PC-3 (cell line): ENCODE results near the gene SP1. TPM values are rescaled to one million over a fixed set of nuclear protein-coding genes. Genes with fewer than 3 reads are reported as not detected.
A peak's percentile ranks its signal among the peaks of the same experiment; 100 is the strongest.

ENCODE experiments used
- ATAC-seq: fragments of 200-7000 bp; cut with Tn5 transposase; 2 replicates; pipeline ENCODE4 v1.9.1; 2020; ENCODE audit warnings: mild to moderate bottlenecking, moderate library complexity
- BruUV-seq: library from RNA; stranded (reverse); fragments of 400-500 nt; replicated peaks from 2 replicates; lab custom pipeline; 2021; lab: Mats Ljungman, UMichigan
- CTCF ChIA-PET: fragments of 300-600 bp; sonication (Branson Sonifier 250); formaldehyde crosslinking; loops from one replicate; lab custom pipeline; 2022; ENCODE audit warnings: antibody characterized with exemption; lab: Charles Lee
- POLR2A ChIA-PET: fragments of 300-600 bp; sonication (Branson Sonifier 250); formaldehyde crosslinking; loops from one replicate; lab custom pipeline; 2022; ENCODE audit warnings: antibody characterized with exemption; ENCODE audit not compliant: unreplicated experiment; lab: Charles Lee
- DNase-seq: peaks from one replicate; pipeline ENCODE4 v3.0.0-alpha.2; 2015
- H2AFZ ChIP-seq: fragments of 300-600 bp; sonication (generic); 2 replicates; pipeline ENCODE4 v1.6.0; 2016; ENCODE audit warnings: antibody characterized with exemption, low read length
- H3F3A ChIP-seq: fragments of 300-600 bp; sonication (generic); one replicate; pipeline ENCODE4 v1.6.0; 2017; ENCODE audit warnings: antibody characterized with exemption, low read length, control low read depth, mild to moderate bottlenecking; ENCODE audit not compliant: unreplicated experiment
- H3K27ac ChIP-seq: fragments of 300-600 bp; sonication (generic); 2 replicates; pipeline ENCODE4 v1.5.1; 2016; ENCODE audit warnings: mild to moderate bottlenecking, low read length
- H3K27me3 ChIP-seq: fragments of 300-600 bp; sonication (generic); 2 replicates; pipeline ENCODE4 v1.6.1; 2016; ENCODE audit warnings: low read length, mixed read lengths
- H3K36me3 ChIP-seq: fragments of 300-600 bp; sonication (generic); 2 replicates; pipeline ENCODE4 v1.6.1; 2016; ENCODE audit warnings: low read depth, mixed run types, low read length, mixed read lengths
- H3K4me1 ChIP-seq: fragments of 300-600 bp; sonication (generic); 2 replicates; pipeline ENCODE4 v1.5.1; 2016; ENCODE audit warnings: low read length; ENCODE audit not compliant: insufficient read depth
- H3K4me2 ChIP-seq: fragments of 300-600 bp; sonication (generic); 2 replicates; pipeline ENCODE4 v1.6.0; 2016; ENCODE audit warnings: low read length
- H3K4me3 ChIP-seq: fragments of 300-600 bp; sonication (generic); 2 replicates; pipeline ENCODE4 v1.5.1; 2016; ENCODE audit warnings: mild to moderate bottlenecking, low read length, mixed read lengths
- H3K79me2 ChIP-seq: fragments of 300-600 bp; sonication (generic); 2 replicates; pipeline ENCODE4 v1.6.1; 2017; ENCODE audit warnings: low read length, mixed read lengths
- H3K9ac ChIP-seq: fragments of 300-600 bp; sonication (generic); 2 replicates; pipeline ENCODE4 v1.6.0; 2016; ENCODE audit warnings: mild to moderate bottlenecking, low read length
- H3K9me2 ChIP-seq: fragments of 300-600 bp; sonication (generic); replicated peaks from 2 replicates; pipeline ENCODE4 v1.6.1; 2016; ENCODE audit warnings: mixed run types, low read length, mixed read lengths
- H3K9me3 ChIP-seq: fragments of 300-600 bp; sonication (generic); 2 replicates; pipeline ENCODE4 v1.6.1; 2016; ENCODE audit warnings: low read length, mixed read lengths
- H4K20me1 ChIP-seq: fragments of 300-600 bp; sonication (generic); 2 replicates; pipeline ENCODE4 v1.6.1; 2016; ENCODE audit warnings: low read length, mixed read lengths
- CTCF ChIP-seq: fragments of 300-600 bp; sonication (generic); conservative IDR thresholded peaks from 2 replicates; pipeline ENCODE4 v1.5.1; 2017; ENCODE audit warnings: antibody characterized with exemption, low read depth, mild to moderate bottlenecking, low read length
- EZH2 ChIP-seq: fragments of 300-600 bp; sonication (generic); IDR thresholded peaks from one replicate; pipeline ENCODE4 v1.6.1; 2017; ENCODE audit warnings: antibody characterized with exemption, mild to moderate bottlenecking, low read length; ENCODE audit not compliant: unreplicated experiment
- EZH2phosphoT487 ChIP-seq: fragments of 300-600 bp; sonication (generic); IDR thresholded peaks from 2 replicates; pipeline ENCODE4 v1.6.1; 2018; ENCODE audit warnings: mild to moderate bottlenecking, antibody characterized with exemption, low read length, borderline replicate concordance
- intact Hi-C: fragments of 100-400 bp; cut with micrococcal nuclease; formaldehyde crosslinking; loops from 2 replicates; pipeline ENCODE4 v1.9.0; 2023
- total RNA-seq: library from RNA; depleted of rRNA; stranded (reverse); fragments of >200 nt; gene quantifications from 2 replicates; pipeline ENCODE4 v1.2.3, GENCODE V29; 2014

The SP1 gene
- total RNA-seq, 1 experiment from 2014 or later, result 49.7 TPM

GRCh38 chr12:53343969-53344368 lies 36.0 kb upstream of the SP1 start:
- BruUV-seq, result no TSS peak
- POLR2A ChIA-PET, result no interaction called here

DNA sequence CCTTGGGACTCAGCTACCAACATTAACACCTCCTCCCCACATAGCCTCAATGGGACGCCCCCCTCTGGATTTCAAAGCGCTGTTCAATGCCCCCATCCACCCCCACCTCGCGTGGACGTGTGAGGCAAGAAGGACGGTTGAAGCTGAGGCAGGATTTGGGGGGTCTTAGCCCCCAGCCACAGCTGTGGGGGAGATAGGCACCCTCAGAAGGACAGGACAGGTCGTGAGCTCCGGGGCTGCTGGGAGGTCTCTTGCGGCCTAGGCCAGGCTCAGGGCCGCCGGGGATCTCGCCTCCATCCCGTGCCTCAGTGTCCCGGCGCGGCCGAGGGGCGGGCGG lies 35.5 kb upstream of the SP1 start:
- Histone ChIP-seq H3K79me2 (no peaks in the 10 kb centered on the region), H3K9ac (no peak overlapping the region), H3K27me3 (no peaks in the 10 kb centered on the region), H3K36me3 (no peaks in the 10 kb centered on the region), H4K20me1 (no peaks in the 10 kb centered on the region), H3F3A (no peaks in the 10 kb centered on the region), H3K9me2 (no peaks in the 10 kb centered on the region), H3K9me3 (no peaks in the 10 kb centered on the region), H2AFZ (peak overlapping the region; percentile 75), H3K4me2 (peak overlapping the region; percentile 95), H3K27ac (no peak overlapping the region), H3K4me1 (peaks cover 3% of the 10 kb centered on the region; the same call in 1 of the 2 replicates), H3K4me3 (peak overlapping the region; percentile 58)
- ChIA-PET CTCF (interaction anchor here (0.7 to 1.8 kb wide), 9 partner anchors 16 to 157 kb away, joined by 3 to 17 read pairs (median 9); partner anchors contain the start of genes AAAS, SP1 and TARBP2), POLR2A (interaction anchor here (0.6 kb wide), 1 partner anchor 471 kb away, joined by 3 read pairs; no protein-coding TSS in a partner anchor)
- no peak for DNase-seq
- BruUV-seq, result no TSS peak
- ATAC-seq, result no peak
- TF ChIP-seq CTCF (no peak), EZH2phosphoT487 (no peak), EZH2 (no peak)
- intact Hi-C loops, result no loop called here

More at GRCh38 chr12:53343969-53344368, 36.0 kb upstream of the SP1 start:
- H3F3A ChIP-seq, result no peaks in the 10 kb centered on the region
- H3K27ac ChIP-seq, result no peak overlapping the region
- intact Hi-C loops, result no loop called here
- no peaks in the 10 kb centered on the region for H3K27me3 ChIP-seq
- ATAC-seq, result no peak
- H4K20me1 ChIP-seq, result no peaks in the 10 kb centered on the region
- H2AFZ ChIP-seq, result no peak overlapping the region
- no peak for DNase-seq
- H3K79me2 ChIP-seq, result no peaks in the 10 kb centered on the region
- CTCF ChIA-PET, result no interaction called here
- H3K4me3 ChIP-seq, result no peak overlapping the region
- H3K9ac ChIP-seq, result no peak overlapping the region
- no peaks in the 10 kb centered on the region for H3K36me3 ChIP-seq
- H3K4me1 ChIP-seq, result peaks cover 3% of the 10 kb centered on the region; the same call in 1 of the 2 replicates
- H3K4me2 ChIP-seq, result peak overlapping the region; percentile 95; the same call in 1 of the 2 replicates
- H3K9me3 ChIP-seq, result no peaks in the 10 kb centered on the region
- H3K9me2 ChIP-seq, result no peaks in the 10 kb centered on the region
- no peak for TF ChIP-seq CTCF
- TF ChIP-seq EZH2phosphoT487, result no peak
- no peak for TF ChIP-seq EZH2

GRCh38 chr12:53344824-53345485 lies 35.0 kb upstream of the SP1 start:
- Histone ChIP-seq H3K27me3 (no peaks in the 10 kb centered on the region), H3K27ac (no peak overlapping the region), H3K9me3 (no peaks in the 10 kb centered on the region), H3K4me1 (peaks cover 3% of the 10 kb centered on the region; the same call in 1 of the 2 replicates), H3K4me2 (peak overlapping the region; percentile 95), H3K79me2 (no peaks in the 10 kb centered on the region), H3K4me3 (peak overlapping the region; percentile 76), H3K36me3 (no peaks in the 10 kb centered on the region), H3K9ac (peak overlapping the region; percentile 51; the same call in 1 of the 2 replicates), H3F3A (no peaks in the 10 kb centered on the region), H2AFZ (peak overlapping the region; percentile 99), H4K20me1 (no peaks in the 10 kb centered on the region), H3K9me2 (no peaks in the 10 kb centered on the region)
- TF ChIP-seq CTCF (peak; percentile 79), EZH2 (no peak), EZH2phosphoT487 (no peak)
- CTCF ChIA-PET, result interaction anchor here (0.5 to 1.8 kb wide), 13 partner anchors 13 to 156 kb away, joined by 3 to 17 read pairs (median 8); partner anchors contain the start of genes AAAS, SP1 and TARBP2
- ATAC-seq, result peak; percentile 85
- BruUV-seq, result no TSS peak
- intact Hi-C loops, result loop anchor here (1.0 kb wide), 1 partner anchor 21 kb away; no protein-coding TSS in a partner anchor
- POLR2A ChIA-PET, result interaction anchor here (0.6 kb wide), 1 partner anchor 471 kb away, joined by 3 read pairs; no protein-coding TSS in a partner anchor
- DNase-seq, result peak; percentile 59
